Neural cell (in vitro differentiated cells): ENCODE data around the gene PACS2. TPM values are rescaled to one million over a fixed set of nuclear protein-coding genes. Genes with fewer than 3 reads are reported as not detected.
"Not testable (repeated sequence)": the region's sequence is repeated elsewhere in the genome, so short reads cannot be mapped to it uniquely, and the experiment has no call there.

Experiments used
- H2AFZ ChIP-seq: fragments of 200-600, 300-800 bp; sonication (generic), shearing (Covaris generic); 2 replicates; pipeline ENCODE4 v1.6.0; 2014; ENCODE audit warnings: low read depth, mild to moderate bottlenecking, antibody characterized with exemption, low read length, moderate library complexity
- H3F3A ChIP-seq: fragments of 200-600 bp; shearing (Covaris generic); 2 replicates; pipeline ENCODE4 v1.6.1; 2016; ENCODE audit warnings: mild to moderate bottlenecking, moderate library complexity, mixed read lengths, antibody characterized with exemption, low read length; ENCODE audit not compliant: insufficient read depth, poor library complexity, severe bottlenecking
- H3K27ac ChIP-seq: fragments of 200-600, 300-800 bp; sonication (generic), shearing (Covaris generic); 2 replicates; pipeline ENCODE4 v1.5.1; 2014; ENCODE audit warnings: mild to moderate bottlenecking, low read length, moderate library complexity
- H3K27me3 ChIP-seq: fragments of 300-800, 200-600 bp; sonication (generic), shearing (Covaris generic); 2 replicates; pipeline ENCODE4 v1.6.0; 2014; ENCODE audit warnings: mild to moderate bottlenecking, low read depth, low read length, moderate library complexity; ENCODE audit not compliant: insufficient read depth
- H3K36me3 ChIP-seq: fragments of 300-800, 200-600 bp; sonication (generic), shearing (Covaris generic); 2 replicates; pipeline ENCODE4 v1.5.1; 2014; ENCODE audit warnings: mild to moderate bottlenecking, antibody characterized with exemption, low read length, moderate library complexity; ENCODE audit not compliant: insufficient read depth
- H3K4me2 ChIP-seq: fragments of 300-800, 200-600 bp; sonication (generic), shearing (Covaris generic); 2 replicates; pipeline ENCODE4 v1.6.0; 2014; ENCODE audit warnings: mild to moderate bottlenecking, low read length
- H3K4me3 ChIP-seq: fragments of 300-800, 200-600 bp; sonication (generic), shearing (Covaris generic); 2 replicates; pipeline ENCODE4 v1.5.1; 2014; ENCODE audit warnings: mild to moderate bottlenecking, low read length, moderate library complexity
- H3K79me2 ChIP-seq: fragments of 200-600 bp; shearing (Covaris generic); replicated peaks from 2 replicates; pipeline ENCODE4 v1.6.0; 2014; ENCODE audit warnings: mild to moderate bottlenecking, low read length, moderate library complexity; ENCODE audit not compliant: insufficient read depth
- H3K9ac ChIP-seq: fragments of 300-800, 200-600 bp; sonication (generic), shearing (Covaris generic); 2 replicates; pipeline ENCODE4 v1.6.1; 2016; ENCODE audit warnings: mild to moderate bottlenecking, low read length, mixed read lengths
- H3K9me2 ChIP-seq: fragments of 200-600 bp; shearing (Covaris generic); 2 replicates; pipeline ENCODE4 v1.6.1; 2016; ENCODE audit warnings: mild to moderate bottlenecking, low read length, mixed read lengths; ENCODE audit not compliant: insufficient read depth
- H3K9me3 ChIP-seq: fragments of 200-600, 300-800 bp; sonication (generic), shearing (Covaris generic); 2 replicates; pipeline ENCODE4 v1.6.1; 2016; ENCODE audit warnings: mild to moderate bottlenecking, mixed run types, low read length, moderate library complexity, mixed read lengths
- H4K20me1 ChIP-seq: fragments of 200-600 bp; shearing (Covaris generic); 2 replicates; pipeline ENCODE4 v1.6.1; 2016; ENCODE audit warnings: mild to moderate bottlenecking, mixed run types; ENCODE audit not compliant: insufficient read depth
- EP300 ChIP-seq: fragments of 450-650 bp; conservative IDR thresholded peaks from 2 replicates; pipeline ENCODE4 v1.6.1; 2014; ENCODE audit warnings: antibody characterized with exemption, mild to moderate bottlenecking, moderate library complexity; ENCODE audit not compliant: poor library complexity, severe bottlenecking
- EZH2 ChIP-seq: fragments of 200-600, 300-800 bp; shearing (Covaris generic), sonication (generic); IDR thresholded peaks from 2 replicates; pipeline ENCODE4 v1.6.1; 2014; ENCODE audit warnings: antibody characterized with exemption, low read length, borderline replicate concordance, mild to moderate bottlenecking; ENCODE audit not compliant: insufficient read depth, poor library complexity, severe bottlenecking
- POLR2AphosphoS5 ChIP-seq: IDR thresholded peaks from 2 replicates; pipeline ENCODE4 v1.6.1; 2012
- REST ChIP-seq: IDR thresholded peaks from 2 replicates; pipeline ENCODE4 v1.6.1; 2012; ENCODE audit warnings: borderline replicate concordance
- TAF1 ChIP-seq: IDR thresholded peaks from 2 replicates; pipeline ENCODE4 v1.6.1; 2012; ENCODE audit warnings: low read depth
- polyA plus RNA-seq: library from polyadenylated mRNA; depleted of rRNA; stranded (reverse); fragments of >200 nt; gene quantifications from 2 replicates; pipeline ENCODE4 v1.2.3, GENCODE V29; 2014

Gene PACS2
- polyA plus RNA-seq, 1 donor from 2014 or later = 77.7 TPM

- no peak overlapping the region for H2AFZ ChIP-seq
- H3K9me3 ChIP-seq = no peaks in the 10 kb centered on the region
- peak overlapping the region; percentile 12 for H3K9ac ChIP-seq
- peaks cover 5% of the 10 kb centered on the region for H4K20me1 ChIP-seq
- peaks cover 43% of the 10 kb centered on the region for H3K79me2 ChIP-seq
- H3K4me3 ChIP-seq = peak overlapping the region; percentile 29
- H3K27ac ChIP-seq = peak overlapping the region; percentile 0
- H3K36me3 ChIP-seq = no peaks in the 10 kb centered on the region
- TF ChIP-seq POLR2AphosphoS5 (peak; percentile 24), TAF1 (no peak), EP300 (peak; percentile 40)
- no peaks in the 10 kb centered on the region for H3F3A ChIP-seq
- H3K4me2 ChIP-seq = no peak overlapping the region
- no peaks in the 10 kb centered on the region for H3K9me2 ChIP-seq
- H3K27me3 ChIP-seq = no peaks in the 10 kb centered on the region
Measured at GRCh38 chr14:105294142-105294597, 20.4 kb upstream of the PACS2 start.

GRCh38 chr14:105297311-105297710, 17.2 kb upstream of the PACS2 start:
- not testable (repeated sequence) for H3F3A ChIP-seq, H3K9me2 ChIP-seq, H3K4me3 ChIP-seq, H3K4me2 ChIP-seq, H3K9me3 ChIP-seq, H4K20me1 ChIP-seq, H3K9ac ChIP-seq, H3K27me3 ChIP-seq, H3K27ac ChIP-seq, H2AFZ ChIP-seq, H3K36me3 ChIP-seq
- peaks cover 39% of the 10 kb centered on the region for H3K79me2 ChIP-seq

- peaks cover 31% of the 10 kb centered on the region for H3K79me2 ChIP-seq
- no peaks in the 10 kb centered on the region for H4K20me1 ChIP-seq
- H2AFZ ChIP-seq = peak overlapping the region; percentile 33
- H3K4me2 ChIP-seq = peak overlapping the region; percentile 97
- no peaks in the 10 kb centered on the region for H3K36me3 ChIP-seq
- H3K9me3 ChIP-seq = no peaks in the 10 kb centered on the region
- no peaks in the 10 kb centered on the region for H3K9me2 ChIP-seq
- peak overlapping the region; percentile 77 for H3K27ac ChIP-seq
- no peaks in the 10 kb centered on the region for H3K27me3 ChIP-seq
- no peak for TF ChIP-seq EZH2
- peak; percentile 27 for TF ChIP-seq REST
- H3K9ac ChIP-seq = peak overlapping the region; percentile 90
- no peaks in the 10 kb centered on the region for H3F3A ChIP-seq
- H3K4me3 ChIP-seq = peak overlapping the region; percentile 97
Measured at GRCh38 chr14:105299654-105300541, 14.7 kb upstream of the PACS2 start.
